GM12878 (cell line): ENCODE measurements around the gene AVL9. TPM values are rescaled to one million over a fixed set of nuclear protein-coding genes. Genes with fewer than 3 reads are reported as not detected.

Source experiments
- ASH2L ChIP-seq: fragments of 300-600, 200-600 bp; sonication (generic); IDR thresholded peaks from 2 replicates; pipeline ENCODE4 v1.6.1; 2017; ENCODE audit warnings: low read depth, mild to moderate bottlenecking, borderline replicate concordance
- CBFB ChIP-seq: IDR thresholded peaks from 2 replicates; pipeline ENCODE4 v1.6.1; 2016; ENCODE audit warnings: antibody characterized with exemption, low read depth
- CHD4 ChIP-seq: fragments of 200-600 bp; sonication (generic); IDR thresholded peaks from 2 replicates; pipeline ENCODE4 v1.6.1; 2016; ENCODE audit warnings: mild to moderate bottlenecking
- EZH2 ChIP-seq: IDR thresholded peaks from 2 replicates; pipeline ENCODE4 v1.6.1; 2012; ENCODE audit warnings: low read depth, mild to moderate bottlenecking, control low read depth, inconsistent platforms, low read length, borderline replicate concordance; ENCODE audit not compliant: control insufficient read depth
- GATAD2B ChIP-seq: fragments of 450-650 bp; conservative IDR thresholded peaks from 2 replicates; pipeline ENCODE4 v1.6.1; 2017; ENCODE audit warnings: low read depth, mild to moderate bottlenecking, moderate library complexity
- LARP7 ChIP-seq: fragments of 450-650 bp; IDR thresholded peaks from 2 replicates; pipeline ENCODE4 v1.6.1; 2017; ENCODE audit warnings: mild to moderate bottlenecking
- PAX5 ChIP-seq: IDR thresholded peaks from 2 replicates; pipeline ENCODE4 v1.6.1; 2011; ENCODE audit warnings: low read depth, low read length, borderline replicate concordance
- POLR2AphosphoS5 ChIP-seq: IDR thresholded peaks from 2 replicates; pipeline ENCODE4 v1.6.1; 2011; ENCODE audit warnings: mild to moderate bottlenecking, low read length, inconsistent platforms
- RUNX3 ChIP-seq: IDR thresholded peaks from 2 replicates; pipeline ENCODE4 v1.6.1; 2012; ENCODE audit warnings: low read length, inconsistent platforms
- SMAD5 ChIP-seq: IDR thresholded peaks from 2 replicates; pipeline ENCODE4 v1.6.1; 2016; ENCODE audit warnings: antibody characterized with exemption, low read depth
- SP1 ChIP-seq: IDR thresholded peaks from one replicate; pipeline ENCODE4 v1.6.1; 2011; ENCODE audit warnings: low read depth, low read length
- STAT1 ChIP-seq: fragments of 450-650 bp; conservative IDR thresholded peaks from 2 replicates; pipeline ENCODE4 v1.6.1; 2014; ENCODE audit warnings: antibody characterized with exemption, mild to moderate bottlenecking
- STAT3 ChIP-seq: IDR thresholded peaks from 2 replicates; pipeline ENCODE4 v1.6.1; 2011; ENCODE audit warnings: low read depth, low read length, improper control_type of control experiment
- SUZ12 ChIP-seq: fragments of 200-600 bp; sonication (generic); IDR thresholded peaks from one replicate; pipeline ENCODE4 v1.6.1; 2018; ENCODE audit warnings: antibody characterized with exemption, mild to moderate bottlenecking; ENCODE audit not compliant: unreplicated experiment
- ZNF207 ChIP-seq: fragments of 450-650 bp; IDR thresholded peaks from 2 replicates; pipeline ENCODE4 v1.6.1; 2014; ENCODE audit warnings: antibody characterized with exemption, mild to moderate bottlenecking, borderline replicate concordance
- polyA plus RNA-seq, 11 experiments: library from polyadenylated mRNA; depleted of rRNA in 4 of 11; unstranded in 6 of 11; stranded (reverse) in 5 of 11; fragments of >200 nt; fragmentation: Nextera tagmentation in 4 of 11; fragmentation: Illumina TruSeq in 1 of 11; extraction: Ambion mirVana in 4 of 11; extraction: Trizol in 1 of 11; gene quantifications; 1 replicate in 1 of 11; 2 replicates in 10 of 11; pipeline versions ENCODE4 v1.2.1 to v1.2.3, GENCODE V29; 2011 to 2016; ENCODE audit warnings: inconsistent platforms in 2 of 11, missing spikeins in 2 of 11, low read depth in 1 of 11
- total RNA-seq, 4 experiments: library from RNA; depleted of rRNA in 3 of 4; stranded (reverse); fragments of >200 nt in 3 of 4; fragmentation: Illumina TruSeq in 1 of 4; extraction: Trizol in 1 of 4; gene quantifications; 2 replicates each; pipeline versions ENCODE4 v1.2.1 to v1.2.3, GENCODE V29; 2013 to 2021
- TF ChIP-seq, protein P1 (sequence below): fragments of 450-650 bp; IDR thresholded peaks from 2 replicates; pipeline ENCODE4 v1.6.1; 2017; ENCODE audit warnings: mild to moderate bottlenecking, low read depth, inconsistent platforms; ENCODE audit not compliant: poor library complexity, severe bottlenecking
- TF ChIP-seq, protein P2 (sequence below): fragments of 450-650 bp; IDR thresholded peaks from 2 replicates; pipeline ENCODE4 v1.6.1; 2016; ENCODE audit warnings: mild to moderate bottlenecking, moderate library complexity, borderline replicate concordance
- TF ChIP-seq, protein P3 (sequence below): IDR thresholded peaks from 2 replicates; pipeline ENCODE4 v1.6.1; 2012; ENCODE audit warnings: improper control_type of control experiment, low read depth, low read length; ENCODE audit not compliant: insufficient replicate concordance

The AVL9 gene
- total and polyA plus RNA-seq, 10 of the 15 experiments (the other 5 are each of a cell fraction or from before 2014, with no cell fraction given) = 4.5 to 41.6 (median 20.1) TPM

DNA sequence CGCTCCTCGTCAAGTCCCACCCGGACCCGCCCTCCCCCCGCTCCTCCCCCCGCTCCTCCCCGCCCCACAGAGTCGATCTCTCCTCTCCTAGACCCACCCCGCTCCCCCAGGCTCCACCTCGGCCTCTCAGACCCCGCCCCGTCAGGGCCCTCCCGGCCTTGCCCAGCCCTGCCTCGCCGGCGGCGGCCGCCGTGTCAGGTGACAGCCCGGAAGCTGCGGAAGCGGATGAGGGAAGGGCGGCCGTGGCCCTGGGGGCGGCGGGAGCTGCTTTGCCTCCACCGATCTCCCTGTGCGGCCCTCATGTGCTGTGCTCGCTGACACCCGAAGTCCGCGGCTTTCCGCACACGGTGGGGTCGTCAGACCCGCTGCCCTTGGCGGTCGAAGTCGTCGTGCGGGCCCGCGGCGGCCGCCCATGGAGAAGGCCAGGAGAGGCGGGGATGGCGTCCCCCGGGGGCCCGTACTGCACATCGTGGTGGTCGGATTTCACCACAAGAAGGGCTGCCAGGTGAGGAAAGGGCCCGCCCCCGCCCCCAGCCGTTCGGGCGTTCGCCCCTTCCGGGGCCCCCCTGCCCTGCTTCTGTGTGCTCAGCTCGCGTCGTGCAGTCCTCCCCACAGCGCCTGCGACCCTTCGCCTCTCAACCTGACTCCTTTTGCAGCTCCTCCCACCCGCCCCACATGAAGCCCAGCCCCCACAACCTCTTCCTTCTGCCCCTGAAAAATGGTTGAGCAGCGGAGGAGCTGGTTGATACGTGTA, at the start of gene AVL9 (continued):
- TF ChIP-seq, protein P1, sequence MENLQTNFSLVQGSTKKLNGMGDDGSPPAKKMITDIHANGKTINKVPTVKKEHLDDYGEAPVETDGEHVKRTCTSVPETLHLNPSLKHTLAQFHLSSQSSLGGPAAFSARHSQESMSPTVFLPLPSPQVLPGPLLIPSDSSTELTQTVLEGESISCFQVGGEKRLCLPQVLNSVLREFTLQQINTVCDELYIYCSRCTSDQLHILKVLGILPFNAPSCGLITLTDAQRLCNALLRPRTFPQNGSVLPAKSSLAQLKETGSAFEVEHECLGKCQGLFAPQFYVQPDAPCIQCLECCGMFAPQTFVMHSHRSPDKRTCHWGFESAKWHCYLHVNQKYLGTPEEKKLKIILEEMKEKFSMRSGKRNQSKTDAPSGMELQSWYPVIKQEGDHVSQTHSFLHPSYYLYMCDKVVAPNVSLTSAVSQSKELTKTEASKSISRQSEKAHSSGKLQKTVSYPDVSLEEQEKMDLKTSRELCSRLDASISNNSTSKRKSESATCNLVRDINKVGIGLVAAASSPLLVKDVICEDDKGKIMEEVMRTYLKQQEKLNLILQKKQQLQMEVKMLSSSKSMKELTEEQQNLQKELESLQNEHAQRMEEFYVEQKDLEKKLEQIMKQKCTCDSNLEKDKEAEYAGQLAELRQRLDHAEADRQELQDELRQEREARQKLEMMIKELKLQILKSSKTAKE = no peak
- TF ChIP-seq EZH2 = no peak
- TF ChIP-seq, protein P2, sequence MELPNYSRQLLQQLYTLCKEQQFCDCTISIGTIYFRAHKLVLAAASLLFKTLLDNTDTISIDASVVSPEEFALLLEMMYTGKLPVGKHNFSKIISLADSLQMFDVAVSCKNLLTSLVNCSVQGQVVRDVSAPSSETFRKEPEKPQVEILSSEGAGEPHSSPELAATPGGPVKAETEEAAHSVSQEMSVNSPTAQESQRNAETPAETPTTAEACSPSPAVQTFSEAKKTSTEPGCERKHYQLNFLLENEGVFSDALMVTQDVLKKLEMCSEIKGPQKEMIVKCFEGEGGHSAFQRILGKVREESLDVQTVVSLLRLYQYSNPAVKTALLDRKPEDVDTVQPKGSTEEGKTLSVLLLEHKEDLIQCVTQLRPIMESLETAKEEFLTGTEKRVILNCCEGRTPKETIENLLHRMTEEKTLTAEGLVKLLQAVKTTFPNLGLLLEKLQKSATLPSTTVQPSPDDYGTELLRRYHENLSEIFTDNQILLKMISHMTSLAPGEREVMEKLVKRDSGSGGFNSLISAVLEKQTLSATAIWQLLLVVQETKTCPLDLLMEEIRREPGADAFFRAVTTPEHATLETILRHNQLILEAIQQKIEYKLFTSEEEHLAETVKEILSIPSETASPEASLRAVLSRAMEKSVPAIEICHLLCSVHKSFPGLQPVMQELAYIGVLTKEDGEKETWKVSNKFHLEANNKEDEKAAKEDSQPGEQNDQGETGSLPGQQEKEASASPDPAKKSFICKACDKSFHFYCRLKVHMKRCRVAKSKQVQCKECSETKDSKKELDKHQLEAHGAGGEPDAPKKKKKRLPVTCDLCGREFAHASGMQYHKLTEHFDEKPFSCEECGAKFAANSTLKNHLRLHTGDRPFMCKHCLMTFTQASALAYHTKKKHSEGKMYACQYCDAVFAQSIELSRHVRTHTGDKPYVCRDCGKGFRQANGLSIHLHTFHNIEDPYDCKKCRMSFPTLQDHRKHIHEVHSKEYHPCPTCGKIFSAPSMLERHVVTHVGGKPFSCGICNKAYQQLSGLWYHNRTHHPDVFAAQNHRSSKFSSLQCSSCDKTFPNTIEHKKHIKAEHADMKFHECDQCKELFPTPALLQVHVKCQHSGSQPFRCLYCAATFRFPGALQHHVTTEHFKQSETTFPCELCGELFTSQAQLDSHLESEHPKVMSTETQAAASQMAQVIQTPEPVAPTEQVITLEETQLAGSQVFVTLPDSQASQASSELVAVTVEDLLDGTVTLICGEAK = peak; percentile 49; the same call in 1 of the 2 replicates
- TF ChIP-seq SMAD5 = peak; percentile 63; the same call in 1 of the 2 replicates
- TF ChIP-seq, protein P3, sequence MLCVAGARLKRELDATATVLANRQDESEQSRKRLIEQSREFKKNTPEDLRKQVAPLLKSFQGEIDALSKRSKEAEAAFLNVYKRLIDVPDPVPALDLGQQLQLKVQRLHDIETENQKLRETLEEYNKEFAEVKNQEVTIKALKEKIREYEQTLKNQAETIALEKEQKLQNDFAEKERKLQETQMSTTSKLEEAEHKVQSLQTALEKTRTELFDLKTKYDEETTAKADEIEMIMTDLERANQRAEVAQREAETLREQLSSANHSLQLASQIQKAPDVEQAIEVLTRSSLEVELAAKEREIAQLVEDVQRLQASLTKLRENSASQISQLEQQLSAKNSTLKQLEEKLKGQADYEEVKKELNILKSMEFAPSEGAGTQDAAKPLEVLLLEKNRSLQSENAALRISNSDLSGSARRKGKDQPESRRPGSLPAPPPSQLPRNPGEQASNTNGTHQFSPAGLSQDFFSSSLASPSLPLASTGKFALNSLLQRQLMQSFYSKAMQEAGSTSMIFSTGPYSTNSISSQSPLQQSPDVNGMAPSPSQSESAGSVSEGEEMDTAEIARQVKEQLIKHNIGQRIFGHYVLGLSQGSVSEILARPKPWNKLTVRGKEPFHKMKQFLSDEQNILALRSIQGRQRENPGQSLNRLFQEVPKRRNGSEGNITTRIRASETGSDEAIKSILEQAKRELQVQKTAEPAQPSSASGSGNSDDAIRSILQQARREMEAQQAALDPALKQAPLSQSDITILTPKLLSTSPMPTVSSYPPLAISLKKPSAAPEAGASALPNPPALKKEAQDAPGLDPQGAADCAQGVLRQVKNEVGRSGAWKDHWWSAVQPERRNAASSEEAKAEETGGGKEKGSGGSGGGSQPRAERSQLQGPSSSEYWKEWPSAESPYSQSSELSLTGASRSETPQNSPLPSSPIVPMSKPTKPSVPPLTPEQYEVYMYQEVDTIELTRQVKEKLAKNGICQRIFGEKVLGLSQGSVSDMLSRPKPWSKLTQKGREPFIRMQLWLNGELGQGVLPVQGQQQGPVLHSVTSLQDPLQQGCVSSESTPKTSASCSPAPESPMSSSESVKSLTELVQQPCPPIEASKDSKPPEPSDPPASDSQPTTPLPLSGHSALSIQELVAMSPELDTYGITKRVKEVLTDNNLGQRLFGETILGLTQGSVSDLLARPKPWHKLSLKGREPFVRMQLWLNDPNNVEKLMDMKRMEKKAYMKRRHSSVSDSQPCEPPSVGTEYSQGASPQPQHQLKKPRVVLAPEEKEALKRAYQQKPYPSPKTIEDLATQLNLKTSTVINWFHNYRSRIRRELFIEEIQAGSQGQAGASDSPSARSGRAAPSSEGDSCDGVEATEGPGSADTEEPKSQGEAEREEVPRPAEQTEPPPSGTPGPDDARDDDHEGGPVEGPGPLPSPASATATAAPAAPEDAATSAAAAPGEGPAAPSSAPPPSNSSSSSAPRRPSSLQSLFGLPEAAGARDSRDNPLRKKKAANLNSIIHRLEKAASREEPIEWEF = no peak
- no peak for TF ChIP-seq SP1
- TF ChIP-seq ASH2L = no peak
- peak; percentile 93 for TF ChIP-seq GATAD2B
- TF ChIP-seq STAT3 = no peak
- peak; percentile 95 for TF ChIP-seq LARP7
- TF ChIP-seq ZNF207 = peak; percentile 74; the same call in 1 of the 2 replicates
- no peak for TF ChIP-seq SUZ12
- peak; percentile 94 for TF ChIP-seq POLR2AphosphoS5
- TF ChIP-seq RUNX3 = peak; percentile 38
- TF ChIP-seq CHD4 = no peak
- no peak for TF ChIP-seq STAT1
- TF ChIP-seq PAX5 = no peak
- no peak; the same call in 1 of the 2 replicates for TF ChIP-seq CBFB
